Spinal cord (tissue), 10 donors: Measurements from ENCODE around the gene PSMB10. TPM values are rescaled to one million over a fixed set of nuclear protein-coding genes. Genes with fewer than 3 reads are reported as not detected.

Source experiments
- DNase-seq, 6 donors: peaks; one replicate each; pipeline versions ENCODE4 v3.0.0 to v3.0.0-alpha.2; 2013 to 2015; ENCODE audit warnings: low spot score in 6 of 6, low read depth in 4 of 6
- H3K27ac ChIP-seq: one replicate; pipeline ENCODE4 v1.5.1; 2013; ENCODE audit warnings: low read depth, low read length, control low read depth
- H3K27me3 ChIP-seq: one replicate; pipeline ENCODE4 v1.6.1; 2013; ENCODE audit warnings: low read length; ENCODE audit not compliant: control insufficient read depth, insufficient read depth
- H3K36me3 ChIP-seq: one replicate; pipeline ENCODE4 v1.6.1; 2013; ENCODE audit warnings: low read length; ENCODE audit not compliant: control insufficient read depth, insufficient read depth
- H3K4me1 ChIP-seq: one replicate; pipeline ENCODE4 v1.6.1; 2013; ENCODE audit warnings: low read length; ENCODE audit not compliant: control insufficient read depth, insufficient read depth
- H3K4me3 ChIP-seq: one replicate; pipeline ENCODE4 v1.5.1; 2013; ENCODE audit warnings: low read depth, low read length, control low read depth
- H3K9me3 ChIP-seq: one replicate; pipeline ENCODE4 v1.6.1; 2013; ENCODE audit warnings: low read length; ENCODE audit not compliant: control insufficient read depth, insufficient read depth
- WGBS: methylation state at CpG from one replicate; pipeline ENCODE4 v1.1.5; 2013; ENCODE audit warnings: missing lambda C conversion rate; ENCODE audit not compliant: insufficient coverage; 5-methylcytosine and 5-hydroxymethylcytosine counted together
- polyA plus RNA-seq, 2 donors: library from polyadenylated mRNA; unstranded; fragments of 120-200 nt; gene quantifications; one replicate each; pipeline ENCODE4 v1.2.1, GENCODE V29; 2013; ENCODE audit not compliant: insufficient read length in 2 of 2
- total RNA-seq, 2 donors: library from RNA; depleted of rRNA in 1 of 2; stranded (reverse); fragments of 120-200 nt in 1 of 2; fragments of >200 nt in 1 of 2; gene quantifications; one replicate each; pipeline versions ENCODE4 v1.2.3 to v1.2.4, GENCODE V29; 2013 to 2014
- donor health status: healthy.

The PSMB10 gene
- total and polyA plus RNA-seq, 4 donors, result 18.7 to 64.5 (median 63.0) TPM

- Histone ChIP-seq H3K4me1 (peaks cover 73% of the 10 kb centered on the region), H3K9me3 (no peaks in the 10 kb centered on the region), H3K27me3 (no peaks in the 10 kb centered on the region), H3K27ac (no peak overlapping the region), H3K4me3 (no peak overlapping the region), H3K36me3 (peaks cover 77% of the 10 kb centered on the region)
- no peak for DNase-seq
- WGBS, result 88% methylated on average over 13 of the region's 16 CpGs
These were observed 13.7 kb upstream of the PSMB10 start for GRCh38 chr16:67950335-67950843.

GRCh38 chr16:67949645-67950044, 13.0 kb upstream of the PSMB10 start:
- Histone ChIP-seq H3K4me1 (peaks cover 79% of the 10 kb centered on the region), H3K4me3 (no peak overlapping the region), H3K9me3 (no peaks in the 10 kb centered on the region), H3K27ac (no peak overlapping the region), H3K36me3 (peaks cover 79% of the 10 kb centered on the region), H3K27me3 (no peaks in the 10 kb centered on the region)
- 95% methylated on average over 11 of the region's 11 CpGs for WGBS
- DNase-seq, result no peak

- Histone ChIP-seq H3K9me3 (no peaks in the 10 kb centered on the region), H3K36me3 (peaks cover 87% of the 10 kb centered on the region), H3K27me3 (no peaks in the 10 kb centered on the region), H3K4me1 (peaks cover 86% of the 10 kb centered on the region), H3K4me3 (no peak overlapping the region), H3K27ac (no peak overlapping the region)
- 96% methylated on average over 15 of the region's 15 CpGs for WGBS
- no peak for DNase-seq
These were observed 11.4 kb upstream of the PSMB10 start for GRCh38 chr16:67948015-67948414.

GRCh38 chr16:67946966-67947558, 10.4 kb upstream of the PSMB10 start:
- Histone ChIP-seq H3K4me1 (peaks cover 87% of the 10 kb centered on the region), H3K9me3 (no peaks in the 10 kb centered on the region), H3K27me3 (no peaks in the 10 kb centered on the region), H3K36me3 (peaks cover 97% of the 10 kb centered on the region), H3K4me3 (no peak overlapping the region), H3K27ac (no peak overlapping the region)
- no peak for DNase-seq
- 89% methylated on average over 25 of the region's 28 CpGs for WGBS

GRCh38 chr16:67946128-67946569, 9.5 kb upstream of the PSMB10 start:
- Histone ChIP-seq H3K9me3 (no peaks in the 10 kb centered on the region), H3K4me1 (peaks cover 77% of the 10 kb centered on the region), H3K27ac (no peak overlapping the region), H3K36me3 (peaks cover 99% of the 10 kb centered on the region), H3K27me3 (no peaks in the 10 kb centered on the region), H3K4me3 (no peak overlapping the region)
- WGBS, result 95% methylated on average over 20 of the region's 20 CpGs
- DNase-seq, result no peak

- H3K36me3 ChIP-seq, result peaks cover 93% of the 10 kb centered on the region
- 94% methylated on average over 22 of the region's 24 CpGs for WGBS
- peak overlapping the region; percentile 86 for H3K27ac ChIP-seq
These were observed 8.8 kb upstream of the PSMB10 start for GRCh38 chr16:67945392-67945933.

GRCh38 chr16:67944690-67945391, 8.2 kb upstream of the PSMB10 start:
- H3K36me3 ChIP-seq, result peaks cover 92% of the 10 kb centered on the region
- H3K27me3 ChIP-seq, result no peaks in the 10 kb centered on the region
- peak overlapping the region; percentile 86 for H3K27ac ChIP-seq
- H3K9me3 ChIP-seq, result no peaks in the 10 kb centered on the region
- no peak overlapping the region for H3K4me3 ChIP-seq
- DNase-seq, result no peak
- H3K4me1 ChIP-seq, result peaks cover 64% of the 10 kb centered on the region
- 86% methylated on average over 23 of the region's 24 CpGs for WGBS

More at GRCh38 chr16:67945392-67945933, 8.8 kb upstream of the PSMB10 start:
- no peak for DNase-seq
- Histone ChIP-seq H3K27me3 (no peaks in the 10 kb centered on the region), H3K9me3 (no peaks in the 10 kb centered on the region), H3K4me3 (no peak overlapping the region), H3K4me1 (peaks cover 71% of the 10 kb centered on the region)

- Histone ChIP-seq H3K36me3 (peaks cover 92% of the 10 kb centered on the region), H3K4me1 (peaks cover 61% of the 10 kb centered on the region)
- WGBS, result 25% methylated on average over 20 of the region's 23 CpGs
These were observed 7.2 kb upstream of the PSMB10 start, which contains the start of gene LCAT for GRCh38 chr16:67943619-67944504. Gene LCAT, minus strand, starts transcription at chr16:67944120. Its CDS starts 19 bp downstream, at chr16:67944101.

GRCh38 chr16:67943256-67943618, 6.6 kb upstream of the PSMB10 start:
- DNase-seq, result no peak
- 90% methylated on average over 5 of the region's 6 CpGs for WGBS
- peak overlapping the region; percentile 86 for H3K27ac ChIP-seq
- peaks cover 59% of the 10 kb centered on the region for H3K4me1 ChIP-seq
- H3K4me3 ChIP-seq, result no peak overlapping the region
- no peaks in the 10 kb centered on the region for H3K9me3 ChIP-seq
- H3K27me3 ChIP-seq, result no peaks in the 10 kb centered on the region
- H3K36me3 ChIP-seq, result peaks cover 90% of the 10 kb centered on the region

More at GRCh38 chr16:67943619-67944504, 7.2 kb upstream of the PSMB10 start, which contains the start of gene LCAT:
- DNase-seq, result peak in 3 of 6 donors; percentile 71 to 90 (median 81)
- Histone ChIP-seq H3K4me3 (no peak within 1 kb of the TSS), H3K9me3 (no peaks in the 10 kb centered on the region), H3K27me3 (no peaks in the 10 kb centered on the region), H3K27ac (peak within 1 kb of the TSS; percentile 86)
